PC-9 (cell line): ENCODE results near the gene FAAH.

Experiments used
- CTCF ChIP-seq: fragments of 200-600 bp; sonication (generic); conservative IDR thresholded peaks from 2 replicates; pipeline ENCODE4 v1.6.1; 2017; ENCODE audit warnings: mixed run types, antibody characterized with exemption, mild to moderate bottlenecking, moderate library complexity
- EZH2 ChIP-seq: fragments of 200-600 bp; sonication (generic); IDR thresholded peaks from 2 replicates; pipeline ENCODE4 v1.8.0; 2017; ENCODE audit warnings: antibody characterized with exemption, low read depth

GRCh38 chr1:46369542-46370213 lies 24.4 kb upstream of the FAAH start:
- TF ChIP-seq CTCF, result no peak
- no peak for TF ChIP-seq EZH2
